ENCODE results near the gene ALDH1L1. TPM values are rescaled to one million over a fixed set of nuclear protein-coding genes. Genes with fewer than 3 reads are reported as not detected.

The ALDH1L1 gene
- total and polyA plus RNA-seq, 9 of the 15 experiments (the other 6 are each of a cell fraction or from before 2014, with no cell fraction given): 0.06 to 1.9 (median 0.57) TPM; not detected in 1

DNA sequence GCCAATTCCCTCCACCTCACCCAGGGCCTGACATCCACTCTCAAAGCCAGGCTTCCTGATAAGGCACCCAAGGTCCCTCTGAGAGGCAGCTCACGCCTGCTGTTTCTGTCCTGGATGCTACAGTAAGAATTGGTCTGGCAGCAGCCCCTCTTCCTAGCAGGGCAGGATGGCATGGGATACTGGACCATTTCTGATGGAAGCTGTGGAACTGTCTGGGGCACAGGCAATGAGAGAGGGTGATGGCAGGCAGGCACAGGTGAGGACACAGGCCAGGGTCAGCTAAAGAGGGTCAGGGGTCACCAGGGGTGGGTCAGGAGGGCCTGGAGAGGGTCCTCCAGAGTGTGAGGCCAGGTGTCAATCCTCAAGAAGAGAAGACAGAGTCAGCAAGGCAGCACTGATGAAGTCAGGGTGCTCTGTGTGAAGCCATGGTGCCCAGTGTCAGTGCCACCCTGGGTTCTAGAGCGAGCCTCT, 54.6 kb downstream of the ALDH1L1 start (continued):
- TF ChIP-seq SMC3 (conservative IDR thresholded peaks at IDR 0.05; ENCODE audit: insufficient read depth, low read depth, low read length) (no peak), TAF15 (IDR thresholded peaks at IDR 0.05; ENCODE audit: low read depth, low read length) (no peak)

GRCh38 chr3:126125341-126125740, 55.0 kb downstream of the ALDH1L1 start:
- H3K9me1 ChIP-seq (ENCODE audit: control insufficient read depth, insufficient read depth, low read length): no peaks in the 10 kb centered on the region
- no peak overlapping the region for H3K4me3 ChIP-seq
- DNase-seq (ENCODE audit: extremely low read depth in 1 of 4, low spot score in 3 of 4): no peak
- no peaks in the 10 kb centered on the region for H3K79me2 ChIP-seq (ENCODE audit: control insufficient read depth, insufficient read depth, low read length)
- POLR2A ChIA-PET: no interaction called here
- in situ Hi-C loops (cut with MboI) (loop anchor here (25.0 kb wide), 1 partner anchor 262 kb away; the partner anchor contains the start of gene CFAP100), intact Hi-C loops (cut with micrococcal nuclease) (no loop called here)
- CTCF ChIA-PET (ENCODE audit: low intra/inter-chr PET ratio): no interaction called here
- H3K4me2 ChIP-seq (ENCODE audit: insufficient read depth, low read length): no peak overlapping the region
- no peaks in the 10 kb centered on the region for H3K9me3 ChIP-seq (replicated peaks; ENCODE audit: control insufficient read depth, insufficient read depth, low read depth, low read length)
- H3K27ac ChIP-seq (ENCODE audit: extremely low read depth, low read depth, low read length): no peak overlapping the region
- no peak overlapping the region for H3K9ac ChIP-seq (ENCODE audit: insufficient read depth in 1 of 2, low read depth in 2 of 2, low read length in 2 of 2)
- ATAC-seq: no peak
- H3K36me3 ChIP-seq (ENCODE audit: control insufficient read depth, insufficient read depth, low read length): no peaks in the 10 kb centered on the region
- WGBS (ENCODE audit: insufficient coverage, low coverage, missing lambda C conversion rate): 0% methylated on average over 2 of the region's 5 CpGs
- no TSS peak for BruUV-seq (replicated peaks)
- no peaks in the 10 kb centered on the region for H3K4me1 ChIP-seq (replicated peaks in 1 of 2; ENCODE audit: control insufficient read depth in 2 of 2, insufficient read depth in 2 of 2, low read length in 2 of 2)
- peaks cover 2 to 14% of the 10 kb centered on the region in 2 experiments; a peak in 3 of 5 replicates for H3K27me3 ChIP-seq (ENCODE audit: control insufficient read depth in 2 of 2, insufficient read depth in 2 of 2, low read length in 2 of 2)
- H4K20me1 ChIP-seq (replicated peaks; ENCODE audit: control insufficient read depth, insufficient read depth, low read length): no peaks in the 10 kb centered on the region
- no peak for FAIRE-seq
- no peak overlapping the region for H2AFZ ChIP-seq (ENCODE audit: low read depth, low read length)
- TF ChIP-seq SMARCA4 (IDR thresholded peaks at IDR 0.05) (no peak), ZNF592 (IDR thresholded peaks at IDR 0.05) (no peak), TCF7 (IDR thresholded peaks at IDR 0.05; ENCODE audit: borderline replicate concordance) (no peak), ZNF143 (CRISPR knock-in tag; IDR thresholded peaks at IDR 0.05) (no peak), CEBPZ (IDR thresholded peaks at IDR 0.05; ENCODE audit: borderline replicate concordance, low read depth, low read length) (no peak)
- TF ChIP-seq, protein P1, sequence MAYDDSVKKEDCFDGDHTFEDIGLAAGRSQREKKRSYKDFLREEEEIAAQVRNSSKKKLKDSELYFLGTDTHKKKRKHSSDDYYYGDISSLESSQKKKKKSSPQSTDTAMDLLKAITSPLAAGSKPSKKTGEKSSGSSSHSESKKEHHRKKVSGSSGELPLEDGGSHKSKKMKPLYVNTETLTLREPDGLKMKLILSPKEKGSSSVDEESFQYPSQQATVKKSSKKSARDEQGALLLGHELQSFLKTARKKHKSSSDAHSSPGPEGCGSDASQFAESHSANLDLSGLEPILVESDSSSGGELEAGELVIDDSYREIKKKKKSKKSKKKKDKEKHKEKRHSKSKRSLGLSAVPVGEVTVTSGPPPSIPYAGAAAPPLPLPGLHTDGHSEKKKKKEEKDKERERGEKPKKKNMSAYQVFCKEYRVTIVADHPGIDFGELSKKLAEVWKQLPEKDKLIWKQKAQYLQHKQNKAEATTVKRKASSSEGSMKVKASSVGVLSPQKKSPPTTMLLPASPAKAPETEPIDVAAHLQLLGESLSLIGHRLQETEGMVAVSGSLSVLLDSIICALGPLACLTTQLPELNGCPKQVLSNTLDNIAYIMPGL (CRISPR knock-in tag; IDR thresholded peaks at IDR 0.05): no peak
